ENCODE data around the gene FAM53B. TPM values are rescaled to one million over a fixed set of nuclear protein-coding genes. Genes with fewer than 3 reads are reported as not detected.

Gene FAM53B
- total RNA-seq, 1 experiment from 2014 or later = 18.3 TPM

GRCh38 chr10:124647421-124648130 is 96.6 kb downstream of the FAM53B start:
- no TSS peak for BruUV-seq (replicated peaks)
- peak; percentile 61 for DNase-seq (ENCODE audit: low spot score)
- H3K4me1 ChIP-seq (ENCODE audit: insufficient read depth, low read length, poor library complexity, severe bottlenecking) = peaks cover 17% of the 10 kb centered on the region
- TF ChIP-seq, protein P1, sequence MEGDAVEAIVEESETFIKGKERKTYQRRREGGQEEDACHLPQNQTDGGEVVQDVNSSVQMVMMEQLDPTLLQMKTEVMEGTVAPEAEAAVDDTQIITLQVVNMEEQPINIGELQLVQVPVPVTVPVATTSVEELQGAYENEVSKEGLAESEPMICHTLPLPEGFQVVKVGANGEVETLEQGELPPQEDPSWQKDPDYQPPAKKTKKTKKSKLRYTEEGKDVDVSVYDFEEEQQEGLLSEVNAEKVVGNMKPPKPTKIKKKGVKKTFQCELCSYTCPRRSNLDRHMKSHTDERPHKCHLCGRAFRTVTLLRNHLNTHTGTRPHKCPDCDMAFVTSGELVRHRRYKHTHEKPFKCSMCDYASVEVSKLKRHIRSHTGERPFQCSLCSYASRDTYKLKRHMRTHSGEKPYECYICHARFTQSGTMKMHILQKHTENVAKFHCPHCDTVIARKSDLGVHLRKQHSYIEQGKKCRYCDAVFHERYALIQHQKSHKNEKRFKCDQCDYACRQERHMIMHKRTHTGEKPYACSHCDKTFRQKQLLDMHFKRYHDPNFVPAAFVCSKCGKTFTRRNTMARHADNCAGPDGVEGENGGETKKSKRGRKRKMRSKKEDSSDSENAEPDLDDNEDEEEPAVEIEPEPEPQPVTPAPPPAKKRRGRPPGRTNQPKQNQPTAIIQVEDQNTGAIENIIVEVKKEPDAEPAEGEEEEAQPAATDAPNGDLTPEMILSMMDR (conservative IDR thresholded peaks at IDR 0.05; ENCODE audit: low read depth, low read length) = peak; percentile 36; the same call in 1 of the 2 replicates
- no peak for TF ChIP-seq EZH2 (IDR thresholded peaks at IDR 0.05; ENCODE audit: borderline replicate concordance, low read depth, low read length, poor library complexity, severe bottlenecking)
- no peak overlapping the region for H3K4me3 ChIP-seq (ENCODE audit: low read depth, low read length, poor library complexity, severe bottlenecking)
- CTCF ChIA-PET = no interaction called here
- POLR2A ChIA-PET (ENCODE audit: low non-redundant PET) = interaction anchor here (0.6 kb wide), 1 partner anchor 333 kb away, joined by 11 read pairs; no protein-coding TSS in a partner anchor
- intact Hi-C loops (cut with micrococcal nuclease; ENCODE audit: unreplicated experiment) = no loop called here
- no peaks in the 10 kb centered on the region for H3K27me3 ChIP-seq (replicated peaks; ENCODE audit: insufficient read depth, low read depth, low read length, poor library complexity)
- H3K9me3 ChIP-seq (ENCODE audit: low read depth, low read length, poor library complexity, severe bottlenecking) = no peaks in the 10 kb centered on the region
- H3K27ac ChIP-seq (ENCODE audit: low read depth, low read length, poor library complexity, severe bottlenecking) = peak overlapping the region; percentile 25
- no peaks in the 10 kb centered on the region for H3K36me3 ChIP-seq (ENCODE audit: insufficient read depth, low read length, poor library complexity, severe bottlenecking)

DNA sequence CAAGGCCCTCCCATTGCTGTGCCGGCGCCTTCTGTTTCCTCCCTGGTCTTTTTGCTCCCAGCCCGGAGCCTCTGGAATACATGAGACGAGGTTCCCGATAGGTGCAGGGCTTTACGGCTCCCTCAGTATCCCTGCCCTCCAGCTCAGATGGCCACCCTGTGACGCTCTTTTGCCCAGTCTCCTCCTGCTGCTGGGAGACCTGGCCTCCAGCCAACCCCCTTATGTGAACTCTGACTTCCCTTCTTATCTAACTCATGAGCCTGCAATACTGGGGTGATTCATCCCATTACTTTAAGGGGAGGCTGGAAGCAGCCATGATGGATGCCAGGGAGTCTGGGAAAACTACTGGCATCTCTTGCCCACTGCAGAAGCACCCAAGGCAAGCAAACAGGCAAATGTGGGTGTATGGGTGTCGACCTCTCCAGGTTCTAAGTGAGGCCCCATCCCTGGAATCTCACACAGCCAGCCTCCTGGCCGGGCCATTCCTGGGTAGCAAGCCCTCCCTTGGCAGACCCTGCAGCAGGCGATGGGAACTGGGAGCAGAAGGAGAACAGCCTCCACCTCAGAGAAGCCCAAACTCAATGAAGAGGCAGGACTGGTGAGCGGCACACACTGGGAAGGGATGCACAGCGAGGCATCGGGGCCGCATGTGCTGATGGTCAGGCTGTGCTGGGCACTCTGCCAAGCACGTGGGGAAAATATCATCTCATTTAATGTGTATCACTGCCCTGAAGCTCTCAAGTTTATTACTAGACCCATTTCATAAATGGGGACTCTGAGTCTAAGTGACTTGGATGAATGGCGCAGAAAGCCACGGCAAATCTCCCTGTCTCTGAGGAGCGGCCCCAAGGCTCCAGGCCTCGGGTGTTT is 97.5 kb downstream of the FAM53B start:
- Histone ChIP-seq H3K4me1 (ENCODE audit: insufficient read depth, low read length, poor library complexity, severe bottlenecking) (peaks cover 17% of the 10 kb centered on the region), H3K27ac (ENCODE audit: low read depth, low read length, poor library complexity, severe bottlenecking) (no peak overlapping the region), H3K4me3 (ENCODE audit: low read depth, low read length, poor library complexity, severe bottlenecking) (no peak overlapping the region), H3K27me3 (replicated peaks; ENCODE audit: insufficient read depth, low read depth, low read length, poor library complexity) (no peaks in the 10 kb centered on the region), H3K9me3 (ENCODE audit: low read depth, low read length, poor library complexity, severe bottlenecking) (no peaks in the 10 kb centered on the region), H3K36me3 (ENCODE audit: insufficient read depth, low read length, poor library complexity, severe bottlenecking) (no peaks in the 10 kb centered on the region)
- intact Hi-C loops (cut with micrococcal nuclease; ENCODE audit: unreplicated experiment) = no loop called here
- BruUV-seq (replicated peaks) = no TSS peak
- ChIA-PET POLR2A (ENCODE audit: low non-redundant PET) (no interaction called here), CTCF (no interaction called here)
- no peak for DNase-seq (ENCODE audit: low spot score)
- no peak for TF ChIP-seq EZH2 (IDR thresholded peaks at IDR 0.05; ENCODE audit: borderline replicate concordance, low read depth, low read length, poor library complexity, severe bottlenecking)

GRCh38 chr10:124645467-124646095 is 98.6 kb downstream of the FAM53B start:
- H3K4me1 ChIP-seq (ENCODE audit: insufficient read depth, low read length, poor library complexity, severe bottlenecking) = peaks cover 17% of the 10 kb centered on the region
- DNase-seq (ENCODE audit: low spot score) = no peak
- no peak overlapping the region for H3K4me3 ChIP-seq (ENCODE audit: low read depth, low read length, poor library complexity, severe bottlenecking)
- H3K9me3 ChIP-seq (ENCODE audit: low read depth, low read length, poor library complexity, severe bottlenecking) = no peaks in the 10 kb centered on the region
- no TSS peak for BruUV-seq (replicated peaks)
- no peaks in the 10 kb centered on the region for H3K36me3 ChIP-seq (ENCODE audit: insufficient read depth, low read length, poor library complexity, severe bottlenecking)
- ChIA-PET POLR2A (ENCODE audit: low non-redundant PET) (no interaction called here), CTCF (no interaction called here)
- H3K27me3 ChIP-seq (replicated peaks; ENCODE audit: insufficient read depth, low read depth, low read length, poor library complexity) = no peaks in the 10 kb centered on the region
- intact Hi-C loops (cut with micrococcal nuclease; ENCODE audit: unreplicated experiment) = no loop called here
- TF ChIP-seq, protein P1 (conservative IDR thresholded peaks at IDR 0.05; ENCODE audit: low read depth, low read length) = no peak
- H3K27ac ChIP-seq (ENCODE audit: low read depth, low read length, poor library complexity, severe bottlenecking) = no peak overlapping the region

All from A673 (cell line).